Hematopoietic multipotent progenitor cell treated with erythropoietin and hydrocortisone succinate and interleukin-3 and kit ligand, for 15 days (in vitro differentiated cells): ENCODE data around the gene RNF212B.

Experiments used
- DNase-seq: peaks from one replicate; pipeline ENCODE4 v3.0.0-alpha.2; 2015; ENCODE audit warnings: low spot score

Gene RNF212B

DNA sequence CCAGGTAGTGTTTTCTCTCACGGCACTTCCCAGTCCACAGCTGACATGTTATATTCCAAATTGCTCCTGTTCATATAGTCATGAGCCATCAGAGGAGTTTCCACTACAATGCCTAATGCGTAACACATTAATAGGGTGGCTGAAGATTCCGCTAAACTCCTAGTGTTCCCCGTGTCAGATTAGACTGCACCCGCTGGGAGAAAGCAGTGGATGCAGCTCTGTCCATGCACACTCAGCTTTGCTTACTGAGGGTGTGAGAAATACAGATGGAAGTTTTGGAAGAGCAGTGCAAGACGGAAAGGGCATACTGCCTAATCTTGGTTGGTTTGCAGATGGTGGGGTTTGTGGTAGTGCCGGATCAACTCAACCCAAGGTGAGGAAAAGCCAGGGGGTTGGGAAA is 59.4 kb downstream of the RNF212B start:
- no peak for DNase-seq

DNA sequence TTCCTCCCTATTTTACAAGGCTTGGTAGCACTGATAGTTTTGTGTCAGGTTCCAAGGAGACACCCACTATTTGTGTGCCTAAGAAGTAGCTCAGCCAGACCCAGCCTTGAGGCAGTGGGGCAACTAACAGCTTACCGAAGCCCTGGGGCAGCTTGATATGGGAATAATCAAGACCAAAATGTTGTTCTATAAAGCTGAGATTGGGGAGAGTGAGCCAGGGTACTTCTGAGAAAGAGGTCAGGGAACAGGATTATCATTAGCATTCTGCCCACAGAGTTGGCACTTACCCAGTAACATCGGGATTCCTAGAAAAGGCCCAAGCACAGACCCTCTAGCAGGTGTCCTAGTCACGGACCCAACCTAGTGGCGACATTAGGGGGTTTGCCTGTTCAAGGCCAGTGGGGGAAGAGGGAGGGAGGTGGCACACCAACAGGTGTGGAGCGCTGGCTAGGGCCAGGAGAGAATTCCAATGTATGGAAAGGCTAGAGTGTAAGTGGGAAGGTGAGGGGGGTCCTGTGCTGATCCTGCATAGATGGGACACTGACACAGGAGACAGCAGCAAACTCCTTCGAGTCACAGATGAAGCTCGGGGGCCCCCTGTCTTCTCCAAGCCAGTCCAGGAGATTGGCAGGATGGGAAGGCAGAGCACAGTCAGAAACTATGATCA is 60.0 kb downstream of the RNF212B start:
- DNase-seq, result peak; percentile 15

GRCh38 chr14:23299211-23299957 is 61.6 kb downstream of the RNF212B start:
- peak; percentile 60 for DNase-seq

DNA sequence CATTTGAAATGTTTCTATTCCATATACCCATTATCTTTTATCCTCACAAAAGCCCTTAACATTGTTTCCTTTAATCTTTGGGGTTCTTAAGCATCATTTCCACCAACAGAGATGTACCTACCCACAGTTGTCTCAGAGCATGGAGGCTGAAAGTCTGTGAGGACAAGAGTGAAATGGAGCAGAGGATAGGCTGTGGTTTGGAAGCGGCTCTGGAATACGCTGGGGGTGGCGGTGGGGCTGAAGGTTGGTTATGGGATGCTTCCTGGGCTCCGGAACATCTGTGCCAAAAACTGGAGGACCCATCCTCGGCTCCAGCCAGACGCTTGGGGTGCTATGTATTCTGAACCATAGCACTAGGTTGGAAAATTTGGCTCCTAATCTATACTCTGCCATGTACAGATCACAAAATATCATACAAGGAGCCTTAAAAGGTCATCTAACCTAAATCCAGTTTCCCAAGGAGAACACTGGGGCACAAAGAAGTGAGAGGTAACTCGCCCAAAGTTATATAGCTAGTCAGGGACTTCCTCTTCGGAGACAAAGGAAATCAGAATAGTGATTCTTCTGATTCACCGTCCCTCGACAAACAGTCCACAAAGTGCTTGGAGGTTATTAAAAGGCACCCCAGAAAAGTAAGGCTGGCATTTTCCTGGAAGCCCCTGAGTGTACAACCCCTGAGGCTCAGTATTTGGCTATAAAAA is 62.4 kb downstream of the RNF212B start:
- DNase-seq, result no peak

DNA sequence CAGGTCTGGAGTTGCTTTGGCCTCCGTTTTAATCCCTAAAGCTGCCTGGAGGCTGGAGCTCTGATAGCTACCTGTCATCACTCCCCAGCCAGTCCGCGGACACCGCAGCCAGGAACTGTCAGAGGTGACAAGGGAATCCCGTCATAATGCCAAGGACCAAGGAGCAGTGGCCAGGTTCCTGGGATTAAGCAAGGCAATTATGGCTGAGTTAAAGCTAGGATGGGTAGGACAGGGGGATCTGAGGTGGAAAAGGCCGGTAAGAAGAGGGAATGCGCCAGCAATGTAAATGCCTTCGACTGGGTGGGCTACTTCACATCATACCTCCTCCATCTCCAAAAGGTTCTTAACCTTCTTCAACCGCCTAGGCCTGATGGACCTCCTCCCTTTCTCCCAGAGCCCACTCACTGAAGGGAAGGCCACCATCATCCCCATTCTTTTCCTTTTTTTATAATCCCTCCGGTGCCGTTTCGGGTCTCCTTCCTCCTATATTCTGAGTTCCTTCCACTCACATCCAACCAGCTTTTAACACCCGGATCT is 63.0 kb downstream of the RNF212B start:
- DNase-seq, result peak; percentile 36

DNA sequence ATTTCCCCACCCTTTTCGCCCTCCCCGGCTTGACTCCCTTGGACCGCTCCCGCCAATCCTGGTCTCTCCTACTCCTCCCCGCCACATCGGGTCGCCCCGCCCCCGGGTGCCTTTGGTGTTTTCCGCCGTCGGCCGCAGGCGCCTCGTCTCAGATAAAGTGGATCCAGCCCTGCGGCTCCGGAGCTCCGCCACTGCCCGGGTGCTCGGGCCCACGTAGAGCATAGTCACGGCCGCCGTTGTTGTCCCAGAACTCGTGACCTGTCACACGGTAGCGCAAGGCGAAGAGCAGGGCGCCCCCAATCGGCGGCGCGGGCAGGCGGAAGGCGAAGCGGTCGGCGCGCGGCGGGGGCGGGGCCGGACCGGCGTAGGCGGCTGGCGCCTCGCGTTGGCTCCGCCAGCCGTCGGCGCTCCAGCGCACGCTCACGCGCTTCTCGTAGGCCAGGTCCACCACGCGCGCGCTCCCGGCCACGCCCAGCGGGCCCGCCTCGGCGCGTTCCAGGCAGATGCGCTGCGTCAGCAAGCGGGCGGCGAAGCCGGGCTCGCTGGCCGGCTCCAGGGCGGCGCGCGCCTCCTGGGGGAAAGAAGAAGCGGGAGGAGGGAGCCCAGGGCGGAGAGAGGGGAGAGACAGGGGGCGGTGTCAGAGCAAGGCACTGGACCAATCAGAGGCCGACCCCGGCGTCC is 63.7 kb downstream of the RNF212B start:
- DNase-seq, result peak; percentile 96

GRCh38 chr14:23301969-23302289 is 64.2 kb downstream of the RNF212B start:
- DNase-seq, result no peak

DNA sequence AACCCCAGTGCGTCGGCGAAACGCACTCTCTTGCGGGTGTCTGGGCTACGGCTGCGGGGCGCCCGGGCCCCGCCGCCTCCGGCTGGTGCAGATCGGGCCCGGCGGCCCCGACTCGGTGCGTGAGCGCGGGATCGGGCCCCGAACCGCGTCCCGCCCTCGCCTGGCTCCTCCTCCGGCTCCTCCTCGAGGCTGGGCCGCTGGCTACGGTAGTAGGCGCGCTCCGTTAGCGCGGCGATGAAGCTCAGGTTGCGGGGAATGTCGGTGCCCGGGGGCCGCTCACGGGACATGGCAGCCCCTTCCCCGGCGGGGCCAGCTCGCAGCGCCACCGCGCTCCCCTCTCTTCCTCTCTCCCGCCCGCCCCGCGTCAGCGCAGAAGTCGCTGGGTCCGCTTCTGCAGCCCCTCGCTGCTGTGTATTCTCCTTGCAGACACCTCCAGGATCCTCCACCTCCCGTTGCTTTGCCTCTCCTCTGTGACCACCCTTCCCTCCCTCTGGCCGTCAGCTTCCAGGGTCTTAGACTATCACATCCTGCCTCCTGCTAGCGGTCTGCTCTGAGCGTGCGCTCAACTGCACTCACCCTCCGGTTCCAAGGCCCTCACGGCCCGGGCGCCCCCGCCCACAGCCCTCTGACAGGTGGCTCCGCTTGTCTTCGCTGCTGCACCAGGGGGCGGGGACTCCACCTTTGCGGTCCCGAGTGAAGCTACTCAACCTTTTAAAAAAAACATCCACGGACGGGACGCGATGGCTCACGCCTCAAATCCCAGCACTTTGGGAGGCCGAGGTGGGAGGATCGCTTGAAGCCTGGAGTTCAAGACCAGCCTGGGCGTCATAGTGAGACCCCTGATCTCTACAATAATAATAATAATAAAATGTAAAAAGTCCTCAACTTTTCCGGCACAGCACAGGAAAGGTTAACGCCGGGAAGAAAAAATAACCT is 64.8 kb downstream of the RNF212B start, which contains the start of gene PPP1R3E:
Gene PPP1R3E, minus strand, starts transcription at position 570 of the 936 bp plus-strand sequence. Its CDS starts 283 bp downstream, at position 287.
- DNase-seq, result peak; percentile 73

DNA sequence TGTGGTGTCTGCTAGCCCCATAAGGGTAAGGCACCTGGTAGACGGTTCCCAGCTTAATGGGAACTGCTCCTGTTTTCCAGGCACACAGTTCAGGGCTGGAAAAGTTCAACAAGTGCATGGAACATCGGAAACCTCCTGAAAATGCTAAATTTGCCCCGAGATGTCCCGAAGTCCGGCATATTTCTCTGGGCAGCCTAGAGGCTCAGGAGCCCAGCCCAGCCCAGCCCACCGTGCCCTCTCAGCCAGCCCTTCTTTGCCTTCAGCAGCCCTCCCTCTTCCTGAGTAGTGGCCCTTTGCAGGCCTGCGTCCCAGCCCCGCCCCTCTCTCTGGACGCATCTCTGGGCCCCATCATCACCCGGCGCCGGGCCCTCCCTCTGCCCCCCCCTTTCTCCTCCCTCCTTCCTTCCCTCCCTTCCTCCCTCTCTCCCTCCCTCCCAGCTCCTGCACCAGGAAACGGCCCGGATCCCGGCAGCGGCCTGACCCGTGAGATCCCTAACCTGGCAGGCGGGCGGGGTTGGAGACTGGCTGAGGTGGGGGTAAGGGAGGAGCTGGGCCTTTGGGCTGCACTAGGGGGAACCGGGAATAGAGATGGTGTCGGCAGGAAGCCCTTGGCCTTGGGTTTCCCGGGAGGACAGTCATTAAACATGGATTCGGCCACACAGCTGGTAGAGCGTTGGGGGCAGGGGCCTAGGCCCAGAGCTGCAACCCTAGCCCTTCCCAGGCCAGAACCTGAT is 68.8 kb downstream of the RNF212B start, which contains the start of gene BCL2L2:
Gene BCL2L2, plus strand, starts transcription at position 422 of the 734 bp plus-strand sequence. CDS start 935 bp downstream, outside the sequence.
- peak; percentile 74 for DNase-seq

- DNase-seq, result no peak
Measured at GRCh38 chr14:23307146-23307530, 69.4 kb downstream of the RNF212B start.

- DNase-seq, result no peak
Measured at GRCh38 chr14:23307687-23308644, 70.2 kb downstream of the RNF212B start.

DNA sequence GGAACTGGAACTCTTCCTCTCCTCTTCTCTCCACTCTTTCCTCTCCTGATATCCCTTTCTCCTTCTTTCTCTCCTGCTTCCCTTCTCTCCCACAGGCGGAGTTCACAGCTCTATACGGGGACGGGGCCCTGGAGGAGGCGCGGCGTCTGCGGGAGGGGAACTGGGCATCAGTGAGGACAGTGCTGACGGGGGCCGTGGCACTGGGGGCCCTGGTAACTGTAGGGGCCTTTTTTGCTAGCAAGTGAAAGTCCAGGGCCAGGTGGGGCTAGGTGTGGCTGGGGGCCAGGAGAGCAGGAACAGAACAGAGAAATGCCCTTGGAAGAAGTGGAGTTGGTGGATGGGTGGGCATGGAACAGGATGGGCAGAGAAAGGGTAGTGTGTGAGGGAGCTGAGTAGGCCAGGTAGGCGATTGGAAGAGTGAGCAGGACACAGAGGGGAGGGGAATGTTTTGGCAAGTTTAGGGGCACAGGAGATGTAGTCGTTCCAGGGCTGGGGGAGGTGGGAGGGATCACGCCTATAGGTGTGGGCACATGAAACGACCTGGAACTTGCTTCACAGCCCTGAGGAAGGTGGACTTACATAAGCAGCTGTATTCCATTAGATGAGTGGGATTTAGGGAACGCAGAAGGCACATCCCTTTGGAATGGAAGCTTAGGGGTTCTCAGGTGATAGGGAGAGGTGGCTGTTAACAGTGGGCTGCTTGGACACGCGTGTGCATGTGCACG is 71.1 kb downstream of the RNF212B start:
- no peak for DNase-seq

GRCh38 chr14:23310546-23310945 is 72.8 kb downstream of the RNF212B start:
- no peak for DNase-seq

- DNase-seq, result no peak
Measured at GRCh38 chr14:23316300-23316699, 78.6 kb downstream of the RNF212B start.

- DNase-seq, result no peak
Measured at GRCh38 chr14:23319746-23320583, 82.2 kb downstream of the RNF212B start.

GRCh38 chr14:23320584-23321571 is 83.1 kb downstream of the RNF212B start, which contains the start of gene PABPN1:
Gene PABPN1 (plus strand): TSS chr14:23321457. CDS start chr14:23321470, 13 bp downstream.
- DNase-seq, result peak; percentile 100
